ENCODE results near the gene KCNA3.
A peak's percentile ranks its signal among the peaks of the same experiment; 100 is the strongest.

KCNA3 gene

DNA sequence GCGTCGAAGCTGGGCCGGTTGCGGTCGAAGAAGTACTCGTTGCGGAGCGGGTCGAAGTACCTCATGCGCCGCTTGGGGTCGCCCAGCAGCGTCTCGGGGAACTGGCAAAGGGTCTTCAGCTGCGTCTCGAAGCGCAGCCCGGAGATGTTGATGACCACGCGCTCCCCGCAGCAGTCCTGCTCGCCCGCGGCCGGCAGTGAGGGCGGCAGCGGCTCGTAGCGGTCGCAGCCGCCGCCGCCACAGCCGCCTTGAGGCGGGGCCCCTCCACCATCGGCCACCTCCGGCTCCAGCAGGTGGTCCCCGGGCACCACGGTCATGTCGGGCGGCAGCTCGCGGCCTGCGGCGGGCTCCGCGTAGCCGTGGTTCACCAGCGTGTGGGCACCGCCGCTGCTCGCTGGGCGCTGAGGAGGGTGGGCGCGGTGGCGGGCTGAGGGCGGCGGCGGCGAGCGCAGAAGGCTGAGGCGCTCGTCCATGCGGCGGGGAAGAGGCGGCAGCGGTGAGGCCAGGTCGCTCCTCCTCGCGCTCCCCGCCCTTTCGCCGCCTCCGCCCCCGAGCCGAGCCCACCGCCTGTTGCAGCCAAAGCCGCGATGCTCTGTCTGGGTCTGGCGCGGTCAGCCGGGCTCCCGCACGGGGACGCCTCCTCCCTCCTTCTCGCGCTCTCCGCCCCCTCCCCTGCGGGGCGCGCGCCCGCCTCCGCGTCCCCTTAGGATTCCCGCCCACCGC lies at the start of gene KCNA3:
TSS of gene KCNA3 (minus strand) at position 604 of the 723 bp plus-strand sequence. CDS start at position 473, 131 bp downstream.
- in situ Hi-C loops (cut with HindIII; ENCODE audit: low sequenced_read_pairs) = no loop called here
- peak within 1 kb of the TSS; percentile 15 for H3K4me3 ChIP-seq (ENCODE audit: low read depth, low read length)
- TF ChIP-seq CTCF (IDR thresholded peaks at IDR 0.05; ENCODE audit: low read depth, low read length) = no peak
- no peak for DNase-seq (ENCODE audit: low read depth, low spot score)

- in situ Hi-C loops (cut with HindIII; ENCODE audit: low sequenced_read_pairs) = no loop called here
- no peak overlapping the region for H3K4me3 ChIP-seq (ENCODE audit: low read depth, low read length)
- no peak for DNase-seq (ENCODE audit: low read depth, low spot score)
- TF ChIP-seq CTCF (IDR thresholded peaks at IDR 0.05; ENCODE audit: low read depth, low read length) = no peak
Observed at GRCh38 chr1:110722807-110723206, 48.1 kb upstream of the KCNA3 start.

- DNase-seq (ENCODE audit: low read depth, low spot score) = no peak
- no peak overlapping the region for H3K4me3 ChIP-seq (ENCODE audit: low read depth, low read length)
- in situ Hi-C loops (cut with HindIII; ENCODE audit: low sequenced_read_pairs) = no loop called here
- no peak for TF ChIP-seq CTCF (IDR thresholded peaks at IDR 0.05; ENCODE audit: low read depth, low read length)
Observed at GRCh38 chr1:110719908-110720307, 45.2 kb upstream of the KCNA3 start.

GRCh38 chr1:110718452-110718851 lies 43.7 kb upstream of the KCNA3 start:
- in situ Hi-C loops (cut with HindIII; ENCODE audit: low sequenced_read_pairs) = no loop called here
- TF ChIP-seq CTCF (IDR thresholded peaks at IDR 0.05; ENCODE audit: low read depth, low read length) = no peak
- DNase-seq (ENCODE audit: low read depth, low spot score) = no peak
- H3K4me3 ChIP-seq (ENCODE audit: low read depth, low read length) = no peak overlapping the region

GRCh38 chr1:110717179-110717578 lies 42.4 kb upstream of the KCNA3 start:
- in situ Hi-C loops (cut with HindIII; ENCODE audit: low sequenced_read_pairs) = no loop called here
- no peak for DNase-seq (ENCODE audit: low read depth, low spot score)
- no peak for TF ChIP-seq CTCF (IDR thresholded peaks at IDR 0.05; ENCODE audit: low read depth, low read length)
- H3K4me3 ChIP-seq (ENCODE audit: low read depth, low read length) = no peak overlapping the region

GRCh38 chr1:110714374-110714995 lies 39.7 kb upstream of the KCNA3 start:
- in situ Hi-C loops (cut with HindIII; ENCODE audit: low sequenced_read_pairs) = no loop called here
- DNase-seq (ENCODE audit: low read depth, low spot score) = no peak
- H3K4me3 ChIP-seq (ENCODE audit: low read depth, low read length) = no peak overlapping the region
- TF ChIP-seq CTCF (IDR thresholded peaks at IDR 0.05; ENCODE audit: low read depth, low read length) = no peak
